SK-N-MC (cell line): Measurements from ENCODE around the gene CHTF18.

Experiments used
- EZH2 ChIP-seq: fragments of 200-600 bp; sonication (generic); IDR thresholded peaks from one replicate; pipeline ENCODE4 v1.6.1; 2017; ENCODE audit warnings: antibody characterized with exemption
- POLR2AphosphoS5 ChIP-seq: IDR thresholded peaks from 2 replicates; pipeline ENCODE4 v1.6.1; 2012; ENCODE audit warnings: mild to moderate bottlenecking, low read depth, low read length, borderline replicate concordance

GRCh38 chr16:740459-740763, 48.0 kb upstream of the CHTF18 start:
- no peak for TF ChIP-seq EZH2
- no peak for TF ChIP-seq POLR2AphosphoS5
